ENCODE data around the gene UNC119. TPM values are rescaled to one million over a fixed set of nuclear protein-coding genes. Genes with fewer than 3 reads are reported as not detected.
"Not testable (repeated sequence)": the region's sequence is repeated elsewhere in the genome, so short reads cannot be mapped to it uniquely, and the experiment has no call there.

The UNC119 gene
- total RNA-seq, 1 donor from 2014 or later = 61.4 TPM

DNA sequence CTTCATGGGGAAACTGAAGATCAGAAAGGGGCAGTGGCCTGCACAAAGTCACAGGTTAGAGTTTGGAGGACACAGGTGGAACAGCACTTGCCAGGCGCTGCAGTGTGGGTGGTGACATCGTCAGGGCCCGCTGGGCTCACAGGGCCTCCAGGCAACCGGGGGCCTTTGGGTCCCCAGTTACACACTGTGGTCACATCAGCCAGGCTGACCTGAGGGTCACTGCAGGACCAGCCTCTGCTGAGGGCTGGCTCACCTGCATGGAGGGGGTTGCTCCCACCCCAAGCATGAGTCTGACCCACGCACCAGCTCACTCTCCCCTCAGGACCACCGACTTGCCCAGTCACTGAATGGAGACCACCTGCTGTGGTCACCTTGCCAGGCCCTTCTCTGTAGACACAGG lies 29.2 kb downstream of the UNC119 start:
- peaks cover 6% of the 10 kb centered on the region for H3K27me3 Mint-ChIP-seq (ENCODE audit: insufficient read depth, low read depth)
- Histone ChIP-seq H3F3A (ENCODE audit: low read depth) (no peaks in the 10 kb centered on the region), H3K4me1 (peaks cover 14% of the 10 kb centered on the region), H3K27me3 (no peaks in the 10 kb centered on the region), H3K9ac (no peak overlapping the region), H2AFZ (replicated peaks) (no peak overlapping the region), H3K27ac (no peak overlapping the region), H3K4me2 (no peak overlapping the region), H3K9me3 (ENCODE audit: low read depth) (no peaks in the 10 kb centered on the region), H3K79me2 (ENCODE audit: low read depth) (no peaks in the 10 kb centered on the region), H3K4me3 (no peak overlapping the region), H4K20me1 (ENCODE audit: low read depth) (no peaks in the 10 kb centered on the region), H3K36me3 (no peaks in the 10 kb centered on the region)
- no peaks in the 10 kb centered on the region for H3K9me3 Mint-ChIP-seq
- no peak for TF ChIP-seq EZH2 (IDR thresholded peaks at IDR 0.05)
- TF ChIP-seq, protein P1, sequence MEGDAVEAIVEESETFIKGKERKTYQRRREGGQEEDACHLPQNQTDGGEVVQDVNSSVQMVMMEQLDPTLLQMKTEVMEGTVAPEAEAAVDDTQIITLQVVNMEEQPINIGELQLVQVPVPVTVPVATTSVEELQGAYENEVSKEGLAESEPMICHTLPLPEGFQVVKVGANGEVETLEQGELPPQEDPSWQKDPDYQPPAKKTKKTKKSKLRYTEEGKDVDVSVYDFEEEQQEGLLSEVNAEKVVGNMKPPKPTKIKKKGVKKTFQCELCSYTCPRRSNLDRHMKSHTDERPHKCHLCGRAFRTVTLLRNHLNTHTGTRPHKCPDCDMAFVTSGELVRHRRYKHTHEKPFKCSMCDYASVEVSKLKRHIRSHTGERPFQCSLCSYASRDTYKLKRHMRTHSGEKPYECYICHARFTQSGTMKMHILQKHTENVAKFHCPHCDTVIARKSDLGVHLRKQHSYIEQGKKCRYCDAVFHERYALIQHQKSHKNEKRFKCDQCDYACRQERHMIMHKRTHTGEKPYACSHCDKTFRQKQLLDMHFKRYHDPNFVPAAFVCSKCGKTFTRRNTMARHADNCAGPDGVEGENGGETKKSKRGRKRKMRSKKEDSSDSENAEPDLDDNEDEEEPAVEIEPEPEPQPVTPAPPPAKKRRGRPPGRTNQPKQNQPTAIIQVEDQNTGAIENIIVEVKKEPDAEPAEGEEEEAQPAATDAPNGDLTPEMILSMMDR (IDR thresholded peaks at IDR 0.05) = no peak
- no peak for TF ChIP-seq EZH2phosphoT487 (IDR thresholded peaks at IDR 0.05)
- H3K4me1 Mint-ChIP-seq = peaks cover 28% of the 10 kb centered on the region
- no peak overlapping the region for H3K27ac Mint-ChIP-seq
- DNase-seq (ENCODE audit: low spot score) = no peak
- no peak overlapping the region for H3K4me3 Mint-ChIP-seq
- no peaks in the 10 kb centered on the region for H3K36me3 Mint-ChIP-seq

DNA sequence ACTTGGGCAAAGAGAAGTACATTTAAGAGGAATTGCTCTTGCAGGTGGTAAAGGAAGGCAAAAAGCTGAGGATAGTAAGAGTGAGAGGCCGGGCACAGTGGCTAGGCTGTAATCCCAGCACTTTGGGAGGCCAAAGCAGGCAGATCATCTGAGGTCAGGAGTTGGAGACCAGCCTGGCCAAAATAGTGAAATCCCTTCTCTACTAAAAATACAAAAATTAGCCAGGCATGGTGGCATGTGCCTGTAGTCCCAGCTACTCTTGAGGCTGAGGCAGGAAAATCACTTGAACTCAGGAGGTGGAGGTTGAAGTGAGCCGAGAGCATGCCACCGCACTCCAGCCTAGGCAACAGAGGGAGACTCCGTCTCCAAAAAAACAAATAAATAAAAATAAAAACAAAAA lies 30.1 kb downstream of the UNC119 start:
- DNase-seq (ENCODE audit: low spot score); H3K9me3 Mint-ChIP-seq; H3K36me3 Mint-ChIP-seq; H3K79me2 ChIP-seq (ENCODE audit: low read depth); H3K36me3 ChIP-seq; H3K4me2 ChIP-seq; H3K4me3 Mint-ChIP-seq; H3K27ac ChIP-seq; H3K9me3 ChIP-seq (ENCODE audit: low read depth); H3K9ac ChIP-seq; H2AFZ ChIP-seq (replicated peaks); H3K27me3 ChIP-seq; H3F3A ChIP-seq (ENCODE audit: low read depth); H4K20me1 ChIP-seq (ENCODE audit: low read depth); H3K27me3 Mint-ChIP-seq (ENCODE audit: insufficient read depth, low read depth); H3K4me3 ChIP-seq: not testable (repeated sequence)
- H3K4me1 ChIP-seq = peaks cover 14% of the 10 kb centered on the region
- H3K27ac Mint-ChIP-seq = peak overlapping the region; percentile 39
- H3K4me1 Mint-ChIP-seq = peaks cover 22% of the 10 kb centered on the region

DNA sequence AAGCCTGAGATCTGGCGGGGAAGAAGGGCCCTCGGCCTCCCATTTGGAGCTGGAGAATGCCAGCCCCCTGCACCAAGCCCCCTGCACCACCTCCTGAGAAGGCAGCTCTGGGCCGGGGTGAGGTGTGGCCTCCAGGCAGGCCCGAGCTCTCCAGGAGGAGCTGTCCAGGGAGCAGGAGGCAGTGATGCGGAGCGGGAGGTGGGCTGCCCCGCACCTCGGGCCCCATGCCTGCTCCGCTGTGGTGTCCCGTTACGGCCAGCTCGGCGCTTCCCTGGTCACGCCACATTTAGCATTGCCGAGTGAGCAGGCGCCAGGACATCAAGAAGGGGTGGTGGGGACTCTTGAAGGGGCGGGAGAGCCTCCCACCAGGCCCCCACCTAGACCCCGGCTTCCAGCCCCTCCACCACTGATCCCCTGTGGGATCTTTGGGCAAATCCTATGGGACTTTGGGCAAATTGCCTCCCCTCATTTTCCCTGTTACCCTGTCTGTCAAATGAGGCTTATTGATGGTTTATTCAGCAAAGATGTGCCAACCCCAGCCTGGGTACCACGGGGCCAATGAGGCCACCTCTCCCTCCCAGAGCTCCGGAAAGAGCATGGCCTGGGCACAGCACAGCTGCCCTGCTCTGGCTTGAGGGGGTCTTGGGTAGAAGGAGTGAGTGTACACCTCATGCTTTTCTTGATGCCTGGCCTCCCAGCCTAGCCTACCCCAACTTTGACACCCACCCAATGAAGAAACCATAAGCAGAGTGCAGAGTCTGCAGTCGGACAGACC lies 30.9 kb downstream of the UNC119 start:
- DNase-seq (ENCODE audit: low spot score) = peak; percentile 59
- no peaks in the 10 kb centered on the region for H3F3A ChIP-seq (ENCODE audit: low read depth)
- peak overlapping the region; percentile 50 for H2AFZ ChIP-seq (replicated peaks)
- no peaks in the 10 kb centered on the region for H4K20me1 ChIP-seq (ENCODE audit: low read depth)
- H3K4me2 ChIP-seq = peak overlapping the region; percentile 37
- Mint-ChIP-seq H3K36me3 (no peaks in the 10 kb centered on the region), H3K27ac (peak overlapping the region; percentile 39), H3K4me1 (peaks cover 15% of the 10 kb centered on the region), H3K9me3 (peaks cover 2% of the 10 kb centered on the region), H3K27me3 (ENCODE audit: insufficient read depth, low read depth) (peaks cover 11% of the 10 kb centered on the region), H3K4me3 (no peak overlapping the region)
- H3K4me3 ChIP-seq = no peak overlapping the region
- no peak overlapping the region for H3K9ac ChIP-seq
- H3K79me2 ChIP-seq (ENCODE audit: low read depth) = no peaks in the 10 kb centered on the region
- peaks cover 14% of the 10 kb centered on the region for H3K4me1 ChIP-seq
- no peak overlapping the region for H3K27ac ChIP-seq
- TF ChIP-seq EZH2phosphoT487 (IDR thresholded peaks at IDR 0.05) = no peak
- TF ChIP-seq, protein P1 (IDR thresholded peaks at IDR 0.05) = no peak
- no peak for TF ChIP-seq EZH2 (IDR thresholded peaks at IDR 0.05)
- H3K27me3 ChIP-seq = no peaks in the 10 kb centered on the region
- no peaks in the 10 kb centered on the region for H3K36me3 ChIP-seq
- no peaks in the 10 kb centered on the region for H3K9me3 ChIP-seq (ENCODE audit: low read depth)

DNA sequence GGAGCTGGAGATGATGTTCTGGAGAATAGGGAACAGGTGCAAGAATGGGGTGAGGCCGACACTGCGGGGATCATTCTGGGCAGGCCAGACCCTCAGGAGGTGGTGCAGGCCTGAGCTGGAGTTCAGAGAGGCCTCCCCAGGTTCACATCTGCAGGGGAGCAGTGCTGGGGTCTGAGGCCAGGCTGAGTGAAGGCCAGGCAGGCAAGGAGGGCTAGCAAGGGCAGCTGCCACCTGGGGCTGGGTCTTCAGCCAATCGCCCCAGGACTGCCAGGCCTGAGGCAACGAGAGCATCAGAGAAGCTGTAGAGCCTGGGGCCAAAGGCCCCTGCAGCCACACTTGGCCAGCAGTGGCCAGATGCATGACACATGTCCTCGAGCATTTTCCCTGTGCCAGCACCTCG lies 31.7 kb downstream of the UNC119 start:
- Mint-ChIP-seq H3K4me1 (peaks cover 11% of the 10 kb centered on the region), H3K27ac (no peak overlapping the region), H3K9me3 (peaks cover 8% of the 10 kb centered on the region), H3K27me3 (ENCODE audit: insufficient read depth, low read depth) (peaks cover 13% of the 10 kb centered on the region), H3K4me3 (no peak overlapping the region), H3K36me3 (no peaks in the 10 kb centered on the region)
- DNase-seq (ENCODE audit: low spot score) = no peak
- H3K9me3 ChIP-seq (ENCODE audit: low read depth) = no peaks in the 10 kb centered on the region
- H3K79me2 ChIP-seq (ENCODE audit: low read depth) = no peaks in the 10 kb centered on the region
- H4K20me1 ChIP-seq (ENCODE audit: low read depth) = no peaks in the 10 kb centered on the region
- H3K9ac ChIP-seq = no peak overlapping the region
- H2AFZ ChIP-seq (replicated peaks) = no peak overlapping the region
- H3K4me3 ChIP-seq = no peak overlapping the region
- no peaks in the 10 kb centered on the region for H3K27me3 ChIP-seq
- H3K27ac ChIP-seq = no peak overlapping the region
- H3K4me2 ChIP-seq = no peak overlapping the region
- no peaks in the 10 kb centered on the region for H3K36me3 ChIP-seq
- peaks cover 14% of the 10 kb centered on the region for H3K4me1 ChIP-seq
- TF ChIP-seq, protein P1 (IDR thresholded peaks at IDR 0.05) = no peak
- TF ChIP-seq EZH2 (IDR thresholded peaks at IDR 0.05) (no peak), EZH2phosphoT487 (IDR thresholded peaks at IDR 0.05) (no peak)
- H3F3A ChIP-seq (ENCODE audit: low read depth) = no peaks in the 10 kb centered on the region

Data from neural progenitor cell (in vitro differentiated cells).